Neural progenitor cell (in vitro differentiated cells): ENCODE results near the gene FBF1. TPM values are rescaled to one million over a fixed set of nuclear protein-coding genes. Genes with fewer than 3 reads are reported as not detected.

Source experiments
- DNase-seq: peaks from one replicate; pipeline ENCODE4 v3.0.0-alpha.2; 2016; ENCODE audit warnings: low spot score
- H2AFZ ChIP-seq: fragments of 200-600 bp; sonication (generic); replicated peaks from 2 replicates; pipeline ENCODE4 v1.6.1; 2016; ENCODE audit warnings: antibody characterized with exemption
- H3F3A ChIP-seq: fragments of 200-600 bp; sonication (generic); 2 replicates; pipeline ENCODE4 v1.6.1; 2016; ENCODE audit warnings: antibody characterized with exemption, low read depth
- H3K27ac ChIP-seq: fragments of 200-600 bp; sonication (generic); 2 replicates; pipeline ENCODE4 v1.5.1; 2016; ENCODE audit warnings: mild to moderate bottlenecking
- H3K27me3 ChIP-seq: fragments of 200-600 bp; sonication (generic); 2 replicates; pipeline ENCODE4 v1.6.1; 2016; ENCODE audit warnings: mild to moderate bottlenecking, moderate library complexity
- H3K36me3 ChIP-seq: fragments of 200-600 bp; sonication (generic); 2 replicates; pipeline ENCODE4 v1.5.1; 2016
- H3K4me1 ChIP-seq: fragments of 200-600 bp; sonication (generic); 2 replicates; pipeline ENCODE4 v1.6.1; 2016; ENCODE audit warnings: mixed run types
- H3K4me2 ChIP-seq: fragments of 200-600 bp; sonication (generic); 2 replicates; pipeline ENCODE4 v1.6.1; 2016
- H3K4me3 ChIP-seq: fragments of 200-600 bp; sonication (generic); 2 replicates; pipeline ENCODE4 v1.5.1; 2016
- H3K79me2 ChIP-seq: fragments of 200-600 bp; sonication (generic); 2 replicates; pipeline ENCODE4 v1.6.1; 2016; ENCODE audit warnings: low read depth
- H3K9ac ChIP-seq: fragments of 200-600 bp; sonication (generic); 2 replicates; pipeline ENCODE4 v1.6.1; 2016
- H3K9me3 ChIP-seq: fragments of 200-600 bp; sonication (generic); 2 replicates; pipeline ENCODE4 v1.5.1; 2016; ENCODE audit warnings: low read depth
- H4K20me1 ChIP-seq: fragments of 200-600 bp; sonication (generic); 2 replicates; pipeline ENCODE4 v1.6.1; 2016; ENCODE audit warnings: low read depth
- H3K27ac Mint-ChIP-seq: 3 replicates; pipeline ENCODE4 v1.8.0; 2021; ENCODE audit warnings: mixed read lengths
- H3K27me3 Mint-ChIP-seq: 2 replicates; pipeline ENCODE4 v1.8.0; 2022; ENCODE audit warnings: low read depth, mild to moderate bottlenecking, inconsistent platforms, moderate library complexity, mixed read lengths; ENCODE audit not compliant: insufficient read depth
- H3K36me3 Mint-ChIP-seq: 3 replicates; pipeline ENCODE4 v1.8.0; 2021; ENCODE audit warnings: mixed read lengths
- H3K4me1 Mint-ChIP-seq: 3 replicates; pipeline ENCODE4 v1.8.0; 2021; ENCODE audit warnings: mixed read lengths
- H3K4me3 Mint-ChIP-seq: 3 replicates; pipeline ENCODE4 v1.8.0; 2021; ENCODE audit warnings: mild to moderate bottlenecking, moderate library complexity, mixed read lengths
- H3K9me3 Mint-ChIP-seq: 3 replicates; pipeline ENCODE4 v1.8.0; 2020; ENCODE audit warnings: mixed read lengths
- CTCF ChIP-seq: fragments of 200-600 bp; sonication (generic); IDR thresholded peaks from 2 replicates; pipeline ENCODE4 v1.5.1; 2017; ENCODE audit warnings: antibody characterized with exemption, mild to moderate bottlenecking
- EZH2 ChIP-seq: fragments of 200-600 bp; sonication (generic); IDR thresholded peaks from 2 replicates; pipeline ENCODE4 v1.6.1; 2017; ENCODE audit warnings: antibody characterized with exemption, mild to moderate bottlenecking, moderate library complexity
- EZH2phosphoT487 ChIP-seq: fragments of 200-600 bp; sonication (generic); IDR thresholded peaks from 2 replicates; pipeline ENCODE4 v1.6.1; 2017; ENCODE audit warnings: antibody characterized with exemption
- total RNA-seq: library from RNA; depleted of rRNA; stranded (reverse); fragments of >200 nt; gene quantifications from 2 replicates; pipeline ENCODE4 v1.2.3, GENCODE V29; 2015; ENCODE audit warnings: low replicate concordance

FBF1 gene
- total RNA-seq, 1 donor from 2014 or later = 11.2 TPM

- Mint-ChIP-seq H3K27ac (no peak overlapping the region), H3K4me3 (peak overlapping the region; percentile 58), H3K27me3 (peaks cover 44% of the 10 kb centered on the region), H3K36me3 (no peaks in the 10 kb centered on the region), H3K4me1 (peaks cover 13% of the 10 kb centered on the region), H3K9me3 (no peaks in the 10 kb centered on the region)
- Histone ChIP-seq H3K9ac (no peak overlapping the region), H2AFZ (peak overlapping the region; percentile 52), H3K9me3 (no peaks in the 10 kb centered on the region), H3K27me3 (peaks cover 53% of the 10 kb centered on the region), H3F3A (peaks cover 24% of the 10 kb centered on the region), H3K4me3 (peak overlapping the region; percentile 24), H3K4me1 (peaks cover 6% of the 10 kb centered on the region), H3K79me2 (no peaks in the 10 kb centered on the region), H4K20me1 (no peaks in the 10 kb centered on the region), H3K36me3 (no peaks in the 10 kb centered on the region), H3K4me2 (peak overlapping the region; percentile 80), H3K27ac (no peak overlapping the region)
- TF ChIP-seq EZH2phosphoT487 = no peak
- TF ChIP-seq CTCF = no peak
- TF ChIP-seq EZH2 = no peak
- peak; percentile 40 for DNase-seq
These were observed 63.7 kb downstream of the FBF1 start for GRCh38 chr17:75876938-75877751.

GRCh38 chr17:75876190-75876937, 64.5 kb downstream of the FBF1 start:
- H4K20me1 ChIP-seq = no peaks in the 10 kb centered on the region
- no peaks in the 10 kb centered on the region for H3K79me2 ChIP-seq
- no peak overlapping the region for H3K27ac Mint-ChIP-seq
- H3K27me3 ChIP-seq = peaks cover 53% of the 10 kb centered on the region
- peaks cover 24% of the 10 kb centered on the region for H3F3A ChIP-seq
- H3K27me3 Mint-ChIP-seq = peaks cover 41% of the 10 kb centered on the region
- H3K27ac ChIP-seq = no peak overlapping the region
- no peaks in the 10 kb centered on the region for H3K36me3 Mint-ChIP-seq
- TF ChIP-seq EZH2 (no peak), EZH2phosphoT487 (no peak), CTCF (peak; percentile 43)
- H3K9ac ChIP-seq = no peak overlapping the region
- peaks cover 13% of the 10 kb centered on the region for H3K4me1 Mint-ChIP-seq
- H2AFZ ChIP-seq = peak overlapping the region; percentile 29
- no peak overlapping the region for H3K4me3 Mint-ChIP-seq
- H3K4me3 ChIP-seq = no peak overlapping the region
- peak; percentile 71 for DNase-seq
- no peaks in the 10 kb centered on the region for H3K9me3 Mint-ChIP-seq
- H3K36me3 ChIP-seq = no peaks in the 10 kb centered on the region
- H3K4me2 ChIP-seq = no peak overlapping the region
- peaks cover 6% of the 10 kb centered on the region for H3K4me1 ChIP-seq
- H3K9me3 ChIP-seq = no peaks in the 10 kb centered on the region

GRCh38 chr17:75875940-75876189, 65.0 kb downstream of the FBF1 start:
- Histone ChIP-seq H3K4me1 (peaks cover 6% of the 10 kb centered on the region), H3K9ac (no peak overlapping the region), H3K4me2 (no peak overlapping the region), H3K9me3 (no peaks in the 10 kb centered on the region), H3K27ac (no peak overlapping the region), H3K4me3 (no peak overlapping the region), H3K27me3 (peaks cover 52% of the 10 kb centered on the region), H3F3A (peaks cover 24% of the 10 kb centered on the region), H3K79me2 (no peaks in the 10 kb centered on the region), H3K36me3 (no peaks in the 10 kb centered on the region), H2AFZ (no peak overlapping the region), H4K20me1 (no peaks in the 10 kb centered on the region)
- Mint-ChIP-seq H3K9me3 (no peaks in the 10 kb centered on the region), H3K27me3 (peaks cover 40% of the 10 kb centered on the region), H3K27ac (no peak overlapping the region), H3K4me1 (peaks cover 14% of the 10 kb centered on the region), H3K4me3 (no peak overlapping the region), H3K36me3 (no peaks in the 10 kb centered on the region)
- DNase-seq = no peak
- TF ChIP-seq CTCF (no peak), EZH2 (no peak)
